Adipocyte (in vitro differentiated cells): ENCODE results near the gene NR1D2.
"Not testable (repeated sequence)": the region's sequence is repeated elsewhere in the genome, so short reads cannot be mapped to it uniquely, and the experiment has no call there.

Experiments used
- DNase-seq: peaks from one replicate; pipeline ENCODE4 v3.0.0-alpha.2; 2015; ENCODE audit warnings: low read depth
- H3K27me3 ChIP-seq: replicated peaks from 2 replicates; pipeline ENCODE4 v1.7.0; 2013; ENCODE audit warnings: mild to moderate bottlenecking, low read length, moderate library complexity; ENCODE audit not compliant: control insufficient read depth, insufficient read depth
- H3K36me3 ChIP-seq: 2 replicates; pipeline ENCODE4 v1.7.0; 2013; ENCODE audit warnings: low read length, mild to moderate bottlenecking, moderate library complexity; ENCODE audit not compliant: control insufficient read depth, insufficient read depth, severe bottlenecking
- H3K4me1 ChIP-seq: 2 replicates; pipeline ENCODE4 v1.7.0; 2013; ENCODE audit warnings: mild to moderate bottlenecking, low read length, moderate library complexity; ENCODE audit not compliant: control insufficient read depth, insufficient read depth
- H3K4me3 ChIP-seq: 2 replicates; pipeline ENCODE4 v1.7.0; 2013; ENCODE audit warnings: mild to moderate bottlenecking, low read length, moderate library complexity
- H3K9ac ChIP-seq: 2 replicates; pipeline ENCODE4 v1.7.0; 2013; ENCODE audit warnings: mild to moderate bottlenecking, low read length, moderate library complexity
- H3K9me3 ChIP-seq: 2 replicates; pipeline ENCODE4 v1.7.0; 2013; ENCODE audit warnings: mild to moderate bottlenecking, low read length, moderate library complexity; ENCODE audit not compliant: control insufficient read depth

The NR1D2 gene

DNA sequence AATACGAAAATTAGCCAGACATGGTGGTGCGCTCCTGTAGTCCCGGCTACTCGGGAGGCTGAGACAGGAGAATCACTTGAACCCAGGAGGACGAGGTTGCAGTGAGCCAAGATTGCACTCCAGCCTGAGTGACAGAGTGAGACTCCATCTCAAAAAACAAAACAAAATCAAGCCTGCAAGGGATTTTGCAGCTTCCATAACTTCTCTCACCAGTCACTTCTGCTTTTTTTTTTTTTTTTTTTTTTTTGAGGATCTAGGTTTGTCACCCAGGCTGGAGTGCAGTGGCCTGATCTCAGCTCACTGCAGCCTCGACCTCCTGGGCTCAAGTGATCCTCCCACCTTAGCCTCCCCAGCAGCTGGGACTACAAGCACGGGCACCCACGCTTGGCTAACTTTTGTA lies 65.7 kb downstream of the NR1D2 start:
- H3K9ac ChIP-seq, H3K9me3 ChIP-seq, H3K4me1 ChIP-seq, H3K27me3 ChIP-seq, H3K4me3 ChIP-seq, H3K36me3 ChIP-seq, DNase-seq: not testable (repeated sequence)

DNA sequence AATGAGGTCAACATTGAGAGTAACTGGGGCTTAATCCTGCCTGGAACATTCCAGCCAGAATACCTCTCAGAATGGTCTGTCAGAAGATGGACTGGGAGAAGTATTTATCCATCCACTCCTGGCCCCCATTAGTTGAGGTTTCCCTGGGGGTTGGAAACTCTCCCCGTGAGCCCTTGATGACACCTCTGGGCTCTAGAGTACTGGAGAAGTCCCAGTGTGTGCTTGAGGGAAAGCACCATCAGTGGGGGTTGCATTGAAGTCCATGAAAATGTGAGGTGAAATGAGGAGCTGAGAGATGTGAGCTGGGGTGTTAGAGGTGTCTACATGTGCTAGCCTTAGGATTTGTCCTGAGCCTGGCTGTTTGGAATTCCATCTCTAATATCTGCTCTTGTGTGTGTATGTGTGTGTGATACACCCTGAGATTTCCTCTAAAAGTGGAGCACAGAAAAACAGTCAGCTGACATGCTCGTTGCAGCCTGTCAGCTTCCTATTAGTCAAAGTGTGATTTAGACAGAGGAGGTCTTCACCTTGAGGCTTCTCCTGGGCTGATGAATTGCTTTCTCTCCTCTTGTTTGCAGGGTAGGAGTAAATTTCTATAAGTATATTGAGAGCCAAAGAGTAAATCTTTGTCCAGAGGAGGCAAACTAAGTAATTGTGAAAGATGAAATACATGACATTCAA lies 67.6 kb downstream of the NR1D2 start:
- peaks cover 6% of the 10 kb centered on the region for H3K4me1 ChIP-seq
- no peak overlapping the region for H3K9ac ChIP-seq
- H3K9me3 ChIP-seq = no peaks in the 10 kb centered on the region
- no peak overlapping the region for H3K4me3 ChIP-seq
- no peaks in the 10 kb centered on the region for H3K27me3 ChIP-seq
- DNase-seq = no peak
- no peaks in the 10 kb centered on the region for H3K36me3 ChIP-seq

GRCh38 chr3:24017305-24017704 lies 72.2 kb downstream of the NR1D2 start:
- H3K9ac ChIP-seq = no peak overlapping the region
- H3K4me1 ChIP-seq = no peaks in the 10 kb centered on the region
- no peaks in the 10 kb centered on the region for H3K36me3 ChIP-seq
- no peaks in the 10 kb centered on the region for H3K9me3 ChIP-seq
- H3K4me3 ChIP-seq = no peak overlapping the region
- no peak for DNase-seq
- no peaks in the 10 kb centered on the region for H3K27me3 ChIP-seq

- Histone ChIP-seq H3K4me1 (no peaks in the 10 kb centered on the region), H3K4me3 (no peak overlapping the region), H3K9me3 (no peaks in the 10 kb centered on the region), H3K27me3 (no peaks in the 10 kb centered on the region), H3K9ac (no peak overlapping the region), H3K36me3 (no peaks in the 10 kb centered on the region)
- no peak for DNase-seq
Measured at GRCh38 chr3:24018784-24019570, 73.9 kb downstream of the NR1D2 start.

DNA sequence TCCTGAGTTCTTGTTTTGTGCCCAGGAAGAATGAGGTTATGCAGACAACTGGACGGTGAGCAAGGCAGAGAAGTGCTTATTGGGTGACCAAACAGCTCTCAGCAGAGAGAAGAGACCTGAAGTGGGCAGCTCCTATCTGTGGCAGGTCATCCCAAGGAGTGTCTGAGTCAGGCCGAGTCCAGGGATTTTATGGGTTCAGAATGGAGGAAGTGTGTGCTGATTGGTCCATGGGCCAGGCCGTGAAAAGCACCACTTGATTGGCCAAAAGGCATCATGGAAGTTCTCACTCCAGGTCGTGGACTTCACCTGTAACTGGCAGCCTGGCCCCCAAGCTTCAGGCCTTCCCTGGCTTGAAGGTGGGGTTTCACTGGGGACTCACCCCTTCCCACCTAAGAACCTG lies 74.5 kb downstream of the NR1D2 start:
- no peaks in the 10 kb centered on the region for H3K27me3 ChIP-seq
- no peaks in the 10 kb centered on the region for H3K9me3 ChIP-seq
- H3K4me1 ChIP-seq = no peaks in the 10 kb centered on the region
- DNase-seq = no peak
- H3K9ac ChIP-seq = no peak overlapping the region
- H3K36me3 ChIP-seq = no peaks in the 10 kb centered on the region
- H3K4me3 ChIP-seq = no peak overlapping the region

- H3K27me3 ChIP-seq = no peaks in the 10 kb centered on the region
- no peaks in the 10 kb centered on the region for H3K9me3 ChIP-seq
- no peak overlapping the region for H3K4me3 ChIP-seq
- no peak overlapping the region for H3K9ac ChIP-seq
- DNase-seq = no peak
- no peaks in the 10 kb centered on the region for H3K36me3 ChIP-seq
- no peaks in the 10 kb centered on the region for H3K4me1 ChIP-seq
Measured at GRCh38 chr3:24020036-24020691, 75.1 kb downstream of the NR1D2 start.

DNA sequence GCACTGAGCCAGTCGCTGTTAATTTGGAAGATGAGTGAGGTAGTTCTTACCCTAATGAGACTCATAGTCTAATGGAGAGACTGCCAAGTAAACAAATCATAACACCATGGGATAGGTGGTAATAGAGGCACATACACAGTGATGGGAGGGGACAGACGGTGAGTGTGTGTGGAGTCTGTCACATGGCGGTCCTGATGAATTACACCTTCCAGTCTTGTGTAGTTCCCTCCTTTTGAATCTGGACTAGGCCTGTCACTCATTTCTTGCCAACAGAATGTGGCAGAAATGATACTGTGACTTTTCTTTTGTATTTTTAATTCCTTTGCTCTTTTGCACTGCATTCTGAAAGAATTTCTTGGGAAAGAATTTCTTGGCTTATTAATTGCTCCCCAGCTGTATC lies 78.1 kb downstream of the NR1D2 start:
- DNase-seq = no peak
- Histone ChIP-seq H3K4me3 (no peak overlapping the region), H3K9ac (no peak overlapping the region), H3K9me3 (no peaks in the 10 kb centered on the region), H3K27me3 (no peaks in the 10 kb centered on the region), H3K36me3 (no peaks in the 10 kb centered on the region), H3K4me1 (no peaks in the 10 kb centered on the region)

DNA sequence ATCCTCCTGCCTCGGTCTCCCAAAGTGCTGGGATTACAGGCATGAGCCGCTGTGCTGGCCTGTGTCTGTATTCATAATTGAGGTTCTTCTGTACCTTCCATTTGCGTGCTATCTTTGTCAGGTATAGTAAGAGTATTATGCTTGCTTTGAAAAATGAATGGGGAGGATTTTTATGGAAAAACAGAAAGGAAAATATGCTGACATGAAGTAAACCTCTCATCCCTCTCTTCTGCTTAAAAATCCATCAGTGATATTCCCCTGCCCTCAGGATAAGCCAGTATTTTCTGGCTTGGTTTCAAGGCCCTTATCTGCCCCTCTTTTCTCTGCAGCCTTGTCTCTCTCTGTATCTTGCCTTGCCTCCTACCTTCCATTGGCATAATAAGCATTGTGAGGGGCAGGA lies 80.7 kb downstream of the NR1D2 start:
- Histone ChIP-seq H3K9ac (no peak overlapping the region), H3K9me3 (peaks cover 3% of the 10 kb centered on the region), H3K4me1 (no peaks in the 10 kb centered on the region), H3K36me3 (no peaks in the 10 kb centered on the region), H3K4me3 (no peak overlapping the region), H3K27me3 (no peaks in the 10 kb centered on the region)
- no peak for DNase-seq

DNA sequence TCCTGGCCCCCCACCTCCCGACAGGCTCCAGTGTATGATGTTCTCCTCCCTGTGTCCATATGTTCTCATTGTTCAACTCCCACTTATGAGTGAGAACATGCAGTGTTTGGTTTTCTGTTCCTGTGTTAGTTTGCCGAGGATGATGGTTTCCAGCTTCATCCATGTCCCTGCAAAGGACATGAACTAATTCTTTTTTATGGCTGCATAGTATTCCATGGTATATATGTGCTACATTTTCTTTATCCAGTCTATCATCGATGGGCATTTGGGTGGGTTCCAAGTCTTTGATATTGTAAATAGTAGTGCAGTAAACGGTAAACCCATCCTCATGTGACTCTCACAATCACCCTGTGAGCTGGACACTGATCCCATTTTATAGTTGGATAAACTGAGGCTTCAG lies 81.6 kb downstream of the NR1D2 start:
- H3K36me3 ChIP-seq, DNase-seq, H3K4me1 ChIP-seq, H3K9me3 ChIP-seq, H3K27me3 ChIP-seq, H3K4me3 ChIP-seq, H3K9ac ChIP-seq: not testable (repeated sequence)

DNA sequence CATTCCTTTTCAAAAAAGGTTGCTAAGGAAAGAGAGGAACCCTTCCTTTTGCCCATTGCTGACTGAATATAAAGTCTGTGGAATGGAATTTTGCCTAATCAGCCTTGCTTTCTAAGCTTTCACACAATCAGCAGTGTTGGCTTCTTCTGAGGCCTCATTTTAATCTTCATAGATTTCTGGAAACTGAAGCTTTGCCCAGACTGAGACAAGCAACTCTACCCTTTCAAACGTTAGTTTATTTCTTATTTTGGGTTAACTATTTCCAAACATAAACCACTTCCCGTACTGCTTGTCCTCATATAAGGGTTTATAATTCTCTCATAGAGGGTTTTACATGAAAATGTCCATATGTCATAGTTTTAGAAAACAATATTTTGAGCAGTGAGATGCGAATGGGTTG lies 82.9 kb downstream of the NR1D2 start:
- Histone ChIP-seq H3K9me3 (peaks cover 10% of the 10 kb centered on the region), H3K4me1 (no peaks in the 10 kb centered on the region), H3K36me3 (no peaks in the 10 kb centered on the region), H3K4me3 (no peak overlapping the region), H3K9ac (no peak overlapping the region), H3K27me3 (no peaks in the 10 kb centered on the region)
- no peak for DNase-seq
